ENCODE measurements around the gene LGALS12.
"Not testable (repeated sequence)": the region's sequence is repeated elsewhere in the genome, so short reads cannot be mapped to it uniquely, and the experiment has no call there.

The LGALS12 gene

DNA sequence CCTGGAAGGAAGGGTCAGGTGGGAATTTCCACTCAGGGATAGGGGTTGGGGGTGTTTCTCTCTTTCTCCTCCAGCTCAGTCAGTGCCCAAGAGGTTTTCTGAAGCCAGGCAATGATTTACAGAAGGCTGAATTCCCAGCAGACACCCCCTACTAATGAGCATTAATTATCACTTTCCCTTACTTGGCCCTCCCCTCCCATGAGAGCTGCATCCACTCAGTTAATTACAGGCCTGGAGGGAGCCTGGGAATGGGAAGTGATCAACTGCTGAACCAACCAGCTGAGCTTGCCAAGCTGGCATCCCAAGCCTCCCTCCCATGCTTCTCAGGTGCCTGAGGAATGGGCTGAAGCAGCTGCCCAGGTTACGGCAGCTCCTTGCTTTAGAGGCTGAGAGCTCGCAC lies 992 bp downstream of the LGALS12 start:
- DNase-seq: no peak

- DNase-seq: no peak
Observed at GRCh38 chr11:63507511-63507910, 1.6 kb downstream of the LGALS12 start.

DNA sequence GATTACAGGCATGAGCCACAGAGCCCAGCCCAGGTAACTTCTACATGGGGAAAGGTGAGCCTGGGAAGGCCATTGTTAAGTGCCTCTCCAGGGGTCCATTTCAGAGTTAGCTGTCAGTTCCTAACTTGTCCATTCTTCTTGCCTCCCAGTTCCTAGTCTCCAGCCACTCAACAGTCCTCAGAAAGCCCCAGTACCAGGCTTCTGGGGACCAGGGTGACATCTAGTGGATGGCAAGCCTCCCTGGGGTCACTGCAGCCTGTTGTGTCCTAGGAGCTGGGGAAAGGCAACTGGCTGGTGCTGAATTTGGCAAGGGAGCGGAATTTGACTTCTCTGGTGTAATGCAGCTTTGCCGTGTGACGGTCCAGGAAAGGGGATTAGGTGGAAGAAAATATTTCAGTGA lies 2.1 kb downstream of the LGALS12 start:
- DNase-seq: no peak

DNA sequence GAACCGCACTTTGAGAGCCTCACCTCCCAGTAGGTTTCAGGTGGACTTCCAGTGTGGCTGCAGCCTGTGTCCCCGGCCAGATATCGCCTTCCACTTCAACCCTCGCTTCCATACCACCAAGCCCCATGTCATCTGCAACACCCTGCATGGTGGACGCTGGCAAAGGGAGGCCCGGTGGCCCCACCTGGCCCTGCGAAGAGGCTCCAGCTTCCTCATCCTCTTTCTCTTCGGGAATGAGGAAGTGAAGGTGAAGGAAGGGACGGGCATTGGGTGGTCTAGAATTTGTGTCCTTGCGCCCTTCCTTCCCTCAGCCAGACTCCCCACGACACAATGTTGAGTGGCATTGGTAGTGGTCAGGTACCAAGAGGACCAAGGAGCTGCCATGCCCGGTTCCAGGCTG lies 2.9 kb downstream of the LGALS12 start:
- no peak for DNase-seq

DNA sequence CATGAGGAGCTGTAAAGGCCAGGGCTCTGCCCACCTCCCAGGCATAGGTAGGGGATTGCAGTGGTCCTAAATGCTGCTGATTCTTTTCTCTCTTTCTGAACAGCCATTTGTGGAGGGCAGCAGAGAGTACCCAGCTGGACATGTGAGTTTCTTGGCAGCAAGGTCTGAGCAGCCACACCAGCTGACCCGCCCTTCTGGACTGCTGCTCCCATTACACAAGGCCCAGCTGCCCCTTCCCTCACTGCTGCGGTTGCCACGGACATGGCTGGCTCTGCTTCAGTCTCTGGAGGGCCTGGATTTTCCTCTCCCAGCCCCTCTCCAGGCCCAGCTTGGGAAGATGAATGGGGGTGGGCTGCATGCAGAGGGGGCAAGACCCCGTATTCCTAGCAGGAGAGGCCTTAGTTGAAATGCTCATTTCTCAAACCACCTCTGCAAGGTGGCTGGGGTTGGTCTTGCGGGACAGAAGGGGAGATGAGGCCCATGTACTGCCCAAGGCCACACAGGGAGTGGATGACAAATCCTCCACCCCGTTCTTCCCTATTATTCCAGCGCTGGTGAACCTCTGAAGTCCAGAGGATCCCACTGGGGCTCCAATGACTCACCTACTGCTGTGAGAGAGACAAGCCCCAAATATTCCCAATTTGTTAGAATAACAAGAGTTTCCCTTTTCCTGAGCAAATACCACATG lies 4.6 kb downstream of the LGALS12 start:
- no peak for DNase-seq

- no peak for DNase-seq
Observed at GRCh38 chr11:63511048-63511748, 5.3 kb downstream of the LGALS12 start.

- DNase-seq: no peak
Observed at GRCh38 chr11:63512816-63513215, 6.9 kb downstream of the LGALS12 start.

DNA sequence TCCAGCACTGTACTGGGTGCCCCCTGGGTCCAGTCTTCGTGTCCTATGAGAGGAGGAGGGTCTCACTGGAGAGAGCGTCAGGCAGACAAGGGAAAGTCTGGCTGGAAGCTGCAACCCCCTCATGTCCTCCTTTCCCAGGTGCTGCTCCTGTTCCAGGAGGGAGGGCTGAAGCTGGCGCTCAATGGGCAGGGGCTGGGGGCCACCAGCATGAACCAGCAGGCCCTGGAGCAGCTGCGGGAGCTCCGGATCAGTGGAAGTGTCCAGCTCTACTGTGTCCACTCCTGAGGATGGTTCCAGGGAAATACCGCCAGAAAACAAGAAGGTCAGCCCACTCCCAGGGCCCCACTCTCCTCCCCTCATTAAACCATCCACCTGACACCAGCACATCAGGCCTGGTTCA lies 10.2 kb downstream of the LGALS12 start:
- DNase-seq: no peak

DNA sequence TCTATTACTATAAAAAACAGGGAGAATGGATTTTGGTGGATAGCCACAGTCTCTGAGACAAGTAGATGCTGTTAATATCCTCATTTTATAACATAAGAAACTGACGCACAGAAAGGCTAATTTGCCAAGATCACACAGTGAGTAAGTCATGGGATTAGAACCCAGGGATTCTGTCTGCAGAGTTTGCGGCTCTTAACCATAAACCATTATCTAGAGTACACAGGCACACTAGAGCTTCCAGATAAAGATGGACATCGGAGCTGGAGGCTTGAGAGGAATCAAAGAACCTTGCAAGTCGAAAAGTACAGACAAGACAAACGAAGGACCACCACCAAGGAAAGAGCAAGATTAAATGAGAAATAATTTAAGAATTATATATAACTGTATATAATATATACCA lies 11.3 kb downstream of the LGALS12 start:
- DNase-seq: no peak

GRCh38 chr11:63518548-63518947 lies 12.7 kb downstream of the LGALS12 start:
- DNase-seq: no peak

GRCh38 chr11:63520606-63521170 lies 14.8 kb downstream of the LGALS12 start:
- DNase-seq: no peak

DNA sequence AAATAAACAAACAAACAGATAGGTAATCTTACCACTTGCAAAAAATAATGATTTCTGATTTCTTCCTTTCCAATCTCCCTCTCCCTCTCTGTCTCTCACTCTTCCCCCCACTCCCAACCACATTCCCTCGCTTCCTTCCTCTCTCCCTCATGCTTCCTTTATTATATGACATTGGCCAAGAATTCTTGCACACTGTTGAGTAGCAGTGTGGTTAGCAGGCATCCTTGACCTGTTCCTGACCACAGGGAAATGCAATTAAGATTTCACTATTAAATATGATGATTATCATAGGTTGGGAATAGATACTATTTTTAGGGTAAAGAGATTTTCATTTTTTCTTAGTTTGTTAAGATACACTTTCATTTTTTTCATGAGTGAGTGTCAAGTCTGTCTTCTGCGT lies 16.0 kb downstream of the LGALS12 start:
- no peak for DNase-seq

DNA sequence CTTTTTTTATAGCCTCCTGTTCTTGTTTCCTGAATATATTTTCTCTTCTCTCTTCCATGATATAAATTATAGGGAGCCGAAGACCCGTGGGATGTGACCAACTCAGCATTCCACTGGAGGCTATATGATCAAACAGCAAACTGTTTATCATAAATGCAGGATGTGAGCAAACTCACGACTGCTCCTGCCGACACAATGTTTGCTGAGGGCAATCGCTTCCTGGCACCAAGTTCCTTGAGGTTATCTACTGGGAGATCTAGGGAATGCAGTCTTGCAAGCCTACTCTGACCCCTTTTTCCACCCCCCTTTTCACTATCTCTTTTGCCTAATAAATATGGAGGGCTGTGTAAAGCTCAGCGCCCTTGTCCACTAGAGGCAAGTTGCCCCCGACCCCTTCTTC lies 17.3 kb downstream of the LGALS12 start:
- DNase-seq: no peak

- no peak for DNase-seq
Observed at GRCh38 chr11:63527667-63528066, 21.8 kb downstream of the LGALS12 start.

DNA sequence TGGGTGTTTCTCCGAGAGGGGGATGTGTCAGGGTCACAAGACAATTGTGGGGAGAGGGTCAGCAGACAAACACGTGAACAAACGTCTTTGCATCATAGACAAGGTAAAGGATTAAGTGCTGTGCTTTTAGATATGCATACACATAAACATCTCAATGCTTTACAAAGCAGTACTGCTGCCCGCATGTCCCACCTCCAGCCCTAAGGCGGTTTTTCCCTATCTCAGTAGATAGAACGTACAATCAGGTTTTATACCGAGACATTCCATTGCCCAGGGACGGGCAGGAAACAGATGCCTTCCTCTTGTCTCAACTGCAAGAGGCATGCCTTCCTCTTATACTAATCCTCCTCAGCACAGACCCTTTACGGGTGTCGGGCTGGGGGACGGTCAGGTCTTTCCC lies 22.3 kb downstream of the LGALS12 start:
- not testable (repeated sequence) for DNase-seq

DNA sequence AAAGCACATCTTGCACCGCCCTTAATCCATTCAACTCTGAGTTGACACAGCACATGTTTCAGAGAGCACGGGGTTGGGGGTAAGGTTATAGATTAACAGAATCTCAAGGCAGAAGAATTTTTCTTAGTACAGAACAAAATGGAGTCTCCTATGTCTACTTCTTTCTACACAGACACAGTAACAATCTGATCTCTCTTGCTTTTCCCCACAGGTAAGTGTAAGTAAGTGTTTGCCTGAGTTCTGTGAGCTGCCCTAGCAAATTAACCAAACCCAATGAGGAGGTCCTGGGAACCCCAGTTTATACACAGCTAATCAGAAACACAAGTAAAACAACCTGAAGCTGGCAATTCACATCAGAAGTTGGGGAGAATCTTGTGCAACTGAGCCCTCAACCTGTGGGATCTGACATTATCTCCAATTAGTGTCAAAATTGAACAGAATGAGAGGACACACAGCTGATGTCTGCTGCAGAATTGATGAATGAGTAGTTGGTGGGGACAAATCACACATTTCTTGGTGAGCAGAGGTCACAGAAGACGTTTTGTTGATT lies 22.9 kb downstream of the LGALS12 start:
- not testable (repeated sequence) for DNase-seq

GRCh38 chr11:63529373-63529772 lies 23.5 kb downstream of the LGALS12 start:
- DNase-seq: not testable (repeated sequence)

DNA sequence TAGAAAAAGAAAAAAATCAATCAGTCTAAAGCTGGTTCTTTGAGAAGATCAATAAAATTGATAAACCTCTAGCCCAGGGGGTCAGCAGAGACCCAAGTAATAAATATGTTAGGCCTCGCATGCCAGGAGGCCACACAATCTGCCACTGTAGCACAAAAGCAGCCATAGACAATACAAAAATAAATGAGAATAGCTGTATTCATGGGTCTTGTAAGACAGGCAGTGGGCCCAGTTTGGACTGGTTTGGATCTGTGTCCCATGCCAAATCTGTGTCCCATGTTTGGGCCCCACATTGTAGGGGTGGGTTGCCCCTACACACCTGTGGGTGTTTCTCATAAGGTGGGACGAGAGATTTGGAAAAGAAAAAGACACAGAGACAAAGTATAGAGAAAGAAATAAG lies 24.1 kb downstream of the LGALS12 start:
- no peak for DNase-seq

- DNase-seq: not testable (repeated sequence)
Observed at GRCh38 chr11:63531074-63531792, 25.3 kb downstream of the LGALS12 start.

DNA sequence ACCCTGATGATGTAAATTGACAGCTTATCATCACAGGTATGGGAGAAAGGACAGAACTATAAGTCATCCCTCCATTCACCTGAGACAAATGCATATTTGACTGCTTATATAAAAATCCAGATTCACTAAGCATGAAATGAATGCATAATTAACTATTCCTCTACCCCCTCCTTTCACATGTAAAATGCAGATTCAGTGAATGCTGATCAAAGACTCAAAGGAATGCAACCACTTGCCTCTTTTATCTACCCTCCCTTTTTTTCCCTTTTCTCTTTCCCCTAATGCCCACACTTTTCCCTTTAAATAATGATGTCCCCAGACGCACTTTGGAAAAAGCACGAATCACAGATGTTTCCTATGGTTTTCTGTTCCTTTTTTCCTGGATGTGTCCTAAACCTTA lies 26.2 kb downstream of the LGALS12 start:
- no peak for DNase-seq

- DNase-seq: no peak
Observed at GRCh38 chr11:63532799-63533475, 27.1 kb downstream of the LGALS12 start.

- no peak for DNase-seq
Observed at GRCh38 chr11:63534076-63534475, 28.2 kb downstream of the LGALS12 start.
